Activated CD4-positive, CD25-positive, alpha-beta regulatory T cell treated with anti-CD3 and anti-CD28 coated beads, Interleukin-2, amount 50 U/mL, for 24 hours (primary cell): ENCODE measurements around the gene MRC2.

Source experiments
- ATAC-seq, 2 donors: fragments of 150-1000 bp; cut with Tn5 transposase; one replicate each; pipeline ENCODE4 v1.10.0; 2021; ENCODE audit warnings: mild to moderate bottlenecking in 1 of 2, moderate library complexity in 1 of 2

MRC2 gene

GRCh38 chr17:62722625-62723024, 95.2 kb downstream of the MRC2 start:
- ATAC-seq = no peak

- ATAC-seq = no peak
Observed at GRCh38 chr17:62723842-62724241, 96.4 kb downstream of the MRC2 start.

- peak; percentile 99 for ATAC-seq
Observed at GRCh38 chr17:62724398-62725146, 97.1 kb downstream of the MRC2 start.

DNA sequence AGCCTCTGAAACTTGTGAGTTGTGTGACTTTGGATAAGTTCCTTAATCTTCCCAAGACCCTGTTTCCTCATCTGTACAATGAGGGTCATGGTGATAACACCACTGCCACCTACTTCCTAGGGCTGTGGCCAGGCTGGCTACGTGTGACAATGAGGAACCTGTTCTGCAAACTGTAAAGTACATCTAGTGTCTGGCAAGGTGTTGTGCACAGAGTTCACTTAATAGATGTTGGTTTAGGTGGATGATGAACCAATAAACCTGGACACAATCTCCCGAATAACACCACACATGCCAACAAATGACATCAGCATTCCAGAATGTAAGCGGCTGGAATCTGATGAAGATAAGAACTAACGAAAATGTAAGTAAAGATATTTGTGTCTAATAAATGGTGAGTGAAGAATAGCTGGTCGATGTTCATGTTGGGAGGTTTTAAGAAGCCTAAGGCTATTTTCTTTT, 98.3 kb downstream of the MRC2 start:
- no peak for ATAC-seq

DNA sequence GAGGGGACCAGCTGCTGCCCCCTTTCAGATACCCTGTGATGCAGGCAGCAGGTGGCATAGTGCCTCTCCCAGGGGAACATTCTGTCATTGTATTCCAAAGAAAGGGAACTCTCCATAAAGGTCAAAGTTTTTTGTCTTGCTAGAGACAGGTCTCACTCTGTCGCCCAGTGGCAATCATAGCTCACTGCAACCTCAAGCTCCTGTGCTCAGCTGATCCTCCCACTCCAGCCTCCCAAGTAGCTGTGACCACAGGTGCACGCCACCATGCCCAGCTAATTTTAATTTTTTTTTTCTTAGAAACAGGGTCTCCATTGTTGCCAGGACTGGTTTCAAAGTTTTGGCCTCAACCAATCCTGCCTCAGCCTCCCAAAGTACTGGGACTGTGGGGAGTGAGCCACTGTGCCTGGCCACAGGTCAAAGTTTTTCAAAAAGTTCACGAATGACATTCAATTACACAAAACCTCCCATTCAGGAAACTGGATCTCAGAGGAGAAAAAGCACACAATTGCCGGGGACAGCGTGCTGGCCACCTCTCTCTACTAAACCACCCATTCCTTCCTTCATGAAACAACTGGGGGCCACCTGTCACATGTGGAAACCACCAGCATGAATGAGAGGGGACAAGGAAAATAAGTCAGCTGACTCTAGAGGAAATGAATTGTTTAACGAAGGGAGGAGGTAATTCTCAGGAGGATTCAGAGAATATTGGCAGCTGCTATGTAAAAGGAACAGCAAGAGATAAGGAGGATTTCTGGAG, 100.6 kb downstream of the MRC2 start:
- no peak for ATAC-seq

DNA sequence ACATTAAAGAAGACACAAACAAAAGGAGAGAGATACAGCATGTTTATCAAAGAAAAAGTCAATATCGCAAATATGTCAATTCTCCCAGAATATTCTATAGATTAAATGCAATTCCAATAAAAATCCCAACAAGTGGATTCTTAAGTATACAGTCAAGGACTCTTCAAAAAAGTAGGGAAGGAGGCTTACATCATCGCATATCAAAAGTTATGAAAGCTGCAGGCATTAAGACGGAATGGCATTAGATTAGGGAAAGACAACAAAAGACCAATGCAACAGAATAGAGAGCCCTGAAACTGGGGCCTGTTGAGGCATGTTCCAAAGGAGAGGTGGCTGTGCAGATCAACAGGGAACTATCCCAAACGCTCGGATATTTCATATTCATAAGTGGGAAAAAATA, 104.7 kb downstream of the MRC2 start:
- ATAC-seq = no peak

- ATAC-seq = no peak
Observed at GRCh38 chr17:62735044-62735651, 107.7 kb downstream of the MRC2 start.

GRCh38 chr17:62737513-62737912, 110.0 kb downstream of the MRC2 start:
- ATAC-seq = peak in 1 of 2 donors; percentile 55

- ATAC-seq = no peak
Observed at GRCh38 chr17:62738281-62738680, 110.8 kb downstream of the MRC2 start.

- ATAC-seq = no peak
Observed at GRCh38 chr17:62739645-62740388, 112.3 kb downstream of the MRC2 start.

DNA sequence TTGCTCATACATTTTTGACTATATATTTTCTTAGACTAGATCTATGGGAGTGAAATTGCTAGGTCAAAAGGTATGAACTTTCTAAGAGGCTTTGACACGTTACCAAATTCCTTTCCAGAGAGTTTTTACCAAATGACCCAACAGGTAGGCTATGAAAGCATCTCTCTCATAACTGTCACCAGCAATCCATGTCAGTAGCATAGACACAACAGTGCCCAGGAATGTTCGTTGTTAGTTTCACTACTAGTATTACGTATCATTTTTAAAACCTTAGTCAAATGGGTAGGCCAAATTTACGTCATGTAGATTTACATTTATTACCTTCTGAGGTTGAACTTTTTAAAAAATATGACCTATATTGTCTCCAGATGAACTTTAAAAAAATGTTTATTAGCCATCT, 113.8 kb downstream of the MRC2 start:
- peak in 1 of 2 donors; percentile 54 for ATAC-seq
